ENCODE measurements around the gene RGS7.

DNA sequence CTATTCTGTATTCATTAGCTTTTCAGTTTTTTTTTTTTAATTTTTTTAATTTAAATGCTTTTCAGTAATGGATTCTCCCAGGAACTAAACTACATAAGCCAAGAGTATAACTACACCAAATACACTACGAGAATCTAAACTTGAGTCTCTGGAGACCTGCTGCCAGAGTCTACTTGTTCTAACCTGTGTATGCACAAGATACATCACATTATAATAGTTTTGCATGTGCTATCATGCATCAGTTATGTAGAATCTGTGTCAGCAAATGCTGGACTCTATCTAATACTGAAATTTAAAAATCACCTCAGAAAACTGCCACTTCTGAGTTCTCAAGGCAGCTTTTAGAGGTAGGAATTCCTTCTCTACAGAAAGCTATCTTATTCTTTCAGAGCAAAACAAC lies 598.7 kb downstream of the RGS7 start:
- TF ChIP-seq POLR2A (IDR thresholded peaks at IDR 0.05; ENCODE audit: low read depth, low read length) (no peak), RAD21 (IDR thresholded peaks at IDR 0.05; ENCODE audit: low read length) (no peak), CEBPB (IDR thresholded peaks at IDR 0.05; ENCODE audit: low read depth, low read length) (no peak)

Data from IMR-90 (cell line).